IMR-90 (cell line): Measurements from ENCODE around the gene GPR32. TPM values are rescaled to one million over a fixed set of nuclear protein-coding genes. Genes with fewer than 3 reads are reported as not detected.

Experiments
- ATAC-seq: fragments of 200-7000 bp; cut with Tn5 transposase; 2 replicates; pipeline ENCODE4 v1.9.1; 2020; ENCODE audit warnings: low read depth, mild to moderate bottlenecking, moderate library complexity
- BruUV-seq: library from RNA; stranded (reverse); fragments of 400-500 nt; replicated peaks from 2 replicates; lab custom pipeline; 2021; lab: Mats Ljungman, UMichigan
- CTCF ChIA-PET: fragments of 300-600 bp; formaldehyde crosslinking; extraction: SDS; loops from one replicate; lab custom pipeline; 2021; ENCODE audit warnings: antibody characterized with exemption; lab: Yijun Ruan, JAX
- POLR2A ChIA-PET: fragments of 300-600 bp; sonication (Branson Sonifier 250); formaldehyde crosslinking; loops from one replicate; lab custom pipeline; 2022; ENCODE audit warnings: antibody characterized with exemption; ENCODE audit not compliant: unreplicated experiment; lab: Charles Lee
- DNase-seq: peaks from one replicate; pipeline ENCODE4 v3.0.0; 2013
- H2AFZ ChIP-seq: replicated peaks from 2 replicates; pipeline ENCODE3; 2013; ENCODE audit warnings: low read length, mild to moderate bottlenecking; ENCODE audit not compliant: poor library complexity
- H2AK5ac ChIP-seq: 2 replicates; pipeline ENCODE4 v1.6.1; 2013; ENCODE audit warnings: low read depth, low read length, inconsistent platforms
- H2AK9ac ChIP-seq: replicated peaks from 2 replicates; pipeline ENCODE3; 2013; ENCODE audit warnings: mild to moderate bottlenecking, low read depth, low read length, moderate library complexity; ENCODE audit not compliant: poor library complexity
- H2BK120ac ChIP-seq: 2 replicates; pipeline ENCODE4 v1.6.1; 2013; ENCODE audit warnings: low read depth, low read length, inconsistent platforms
- H2BK15ac ChIP-seq: 3 replicates; pipeline ENCODE4 v1.6.1; 2013; ENCODE audit warnings: low read depth, low read length, inconsistent platforms
- H2BK20ac ChIP-seq: 2 replicates; pipeline ENCODE4 v1.6.1; 2013; ENCODE audit warnings: low read depth, mild to moderate bottlenecking, inconsistent platforms, low read length, moderate library complexity
- H2BK5ac ChIP-seq: 2 replicates; pipeline ENCODE4 v1.6.1; 2013; ENCODE audit warnings: mild to moderate bottlenecking, low read depth, low read length, inconsistent platforms; ENCODE audit not compliant: poor library complexity, severe bottlenecking
- H3K14ac ChIP-seq: replicated peaks from 2 replicates; pipeline ENCODE4 v1.6.1; 2013; ENCODE audit warnings: low read depth, low read length, inconsistent platforms
- H3K18ac ChIP-seq: 2 replicates; pipeline ENCODE4 v1.6.1; 2013; ENCODE audit warnings: low read depth, low read length, control low read depth
- H3K23ac ChIP-seq: 2 replicates; pipeline ENCODE4 v1.6.1; 2013; ENCODE audit warnings: low read depth, low read length, inconsistent platforms
- H3K27ac ChIP-seq: 2 replicates; pipeline ENCODE4 v1.5.1; 2013; ENCODE audit warnings: mild to moderate bottlenecking, control low read depth, low read length; ENCODE audit not compliant: insufficient read depth
- H3K27me3 ChIP-seq: 2 replicates; pipeline ENCODE4 v1.6.1; 2013; ENCODE audit warnings: low read length; ENCODE audit not compliant: control insufficient read depth, insufficient read depth
- H3K36me3 ChIP-seq: 2 replicates; pipeline ENCODE4 v1.6.1; 2013; ENCODE audit warnings: low read length, mixed read lengths; ENCODE audit not compliant: control insufficient read depth, insufficient read depth
- H3K4ac ChIP-seq: 2 replicates; pipeline ENCODE4 v1.6.1; 2013; ENCODE audit warnings: low read depth, low read length, inconsistent platforms
- H3K4me1 ChIP-seq: 2 replicates; pipeline ENCODE4 v1.6.1; 2013; ENCODE audit warnings: low read length, mixed read lengths; ENCODE audit not compliant: control insufficient read depth, insufficient read depth
- H3K4me2 ChIP-seq: 2 replicates; pipeline ENCODE4 v1.6.1; 2013; ENCODE audit warnings: low read depth, mild to moderate bottlenecking, control low read depth, low read length, moderate library complexity
- H3K4me3 ChIP-seq: 2 replicates; pipeline ENCODE4 v1.5.1; 2013; ENCODE audit warnings: low read depth, mild to moderate bottlenecking, control low read depth, low read length, moderate library complexity; ENCODE audit not compliant: insufficient read depth
- H3K56ac ChIP-seq: 2 replicates; pipeline ENCODE4 v1.6.1; 2013; ENCODE audit warnings: low read length, inconsistent platforms; ENCODE audit not compliant: insufficient read depth; ENCODE audit errors: extremely low read depth
- H3K79me1 ChIP-seq, 2 experiments: 2 replicates each; pipeline ENCODE4 v1.6.1; 2013; ENCODE audit warnings: low read length in 2 of 2, inconsistent platforms in 1 of 2, low read depth in 1 of 2
- H3K9ac ChIP-seq: 2 replicates; pipeline ENCODE4 v1.6.1; 2013; ENCODE audit warnings: low read depth, low read length, control low read depth
- H3K9me1 ChIP-seq: 2 replicates; pipeline ENCODE4 v1.6.1; 2013; ENCODE audit warnings: low read length, inconsistent platforms; ENCODE audit not compliant: insufficient read depth
- H3K9me3 ChIP-seq: 2 replicates; pipeline ENCODE4 v1.6.1; 2013; ENCODE audit warnings: low read length; ENCODE audit not compliant: control insufficient read depth, insufficient read depth
- H4K20me1 ChIP-seq: 2 replicates; pipeline ENCODE4 v1.6.1; 2013; ENCODE audit warnings: low read length, inconsistent platforms; ENCODE audit not compliant: insufficient read depth
- H4K5ac ChIP-seq: 2 replicates; pipeline ENCODE4 v1.6.1; 2013; ENCODE audit warnings: mild to moderate bottlenecking, low read depth, low read length, control low read depth
- H4K8ac ChIP-seq, 2 experiments: 2 replicates each; pipeline ENCODE4 v1.6.1; 2013; ENCODE audit warnings: low read depth in 2 of 2, low read length in 2 of 2, control low read depth in 1 of 2, inconsistent platforms in 1 of 2
- H4K91ac ChIP-seq: 2 replicates; pipeline ENCODE4 v1.6.1; 2013; ENCODE audit warnings: low read depth, low read length, inconsistent platforms; ENCODE audit not compliant: insufficient read depth
- CHD1 ChIP-seq: IDR thresholded peaks from 2 replicates; pipeline ENCODE4 v1.6.1; 2012; ENCODE audit warnings: low read depth, low read length, improper control_type of control experiment
- CTCF ChIP-seq: conservative IDR thresholded peaks from 2 replicates; pipeline ENCODE4 v1.5.1; 2012; ENCODE audit warnings: mild to moderate bottlenecking, low read depth, low read length, improper control_type of control experiment
- MAZ ChIP-seq: IDR thresholded peaks from 2 replicates; pipeline ENCODE4 v1.6.1; 2012; ENCODE audit warnings: low read depth, mild to moderate bottlenecking, low read length, improper control_type of control experiment, moderate library complexity, borderline replicate concordance
- NFE2L2 ChIP-seq: fragments of 150-350 bp; IDR thresholded peaks from 2 replicates; pipeline ENCODE4 v1.6.1; 2016; ENCODE audit warnings: low read depth, mild to moderate bottlenecking, low read length
- POLR2A ChIP-seq: IDR thresholded peaks from 2 replicates; pipeline ENCODE4 v1.6.1; 2012; ENCODE audit warnings: mild to moderate bottlenecking, low read depth, low read length
- RAD21 ChIP-seq: IDR thresholded peaks from 2 replicates; pipeline ENCODE4 v1.6.1; 2012; ENCODE audit warnings: low read length, improper control_type of control experiment
- WGBS, 2 experiments: methylation state at CpG; one replicate each; pipeline versions ENCODE4 v1.1.5 to v1.1.7; 2013; ENCODE audit warnings: missing lambda C conversion rate in 2 of 2; ENCODE audit not compliant: insufficient read length in 1 of 2; ENCODE audit errors: extremely low coverage in 2 of 2; 5-methylcytosine and 5-hydroxymethylcytosine counted together
- dilution Hi-C: fragments of 300-500 bp; cut with HindIII; formaldehyde crosslinking; loops from one replicate; pipeline ENCODE4 v1.14.3; 2018; ENCODE audit warnings: low sequenced_read_pairs; ENCODE audit not compliant: unreplicated experiment
- in situ Hi-C: fragments of 300-500 bp; cut with MboI; formaldehyde crosslinking; loops from 3 replicates; pipeline ENCODE4 v1.14.3; 2019; ENCODE audit warnings: low sequenced_read_pairs, inconsistent platforms, mixed read lengths
- intact Hi-C: fragments of 100-400 bp; cut with micrococcal nuclease; formaldehyde crosslinking; loops from 2 replicates; pipeline ENCODE4 v1.10.0; 2022
- polyA plus RNA-seq, 3 experiments: library from polyadenylated mRNA; depleted of rRNA; stranded (reverse); fragments of >200 nt; gene quantifications; 2 replicates each; pipeline ENCODE4 v1.2.3, GENCODE V29; 2012; ENCODE audit warnings: low replicate concordance in 1 of 3
- total RNA-seq: library from RNA; depleted of rRNA; stranded (reverse); fragments of >200 nt; gene quantifications from 2 replicates; pipeline ENCODE4 v1.2.3, GENCODE V29; 2012

The GPR32 gene
- total and polyA plus RNA-seq, 2 of the 4 experiments (the other 2 are of a cell fraction) = not detected

- no peak for TF ChIP-seq RAD21
Measured at GRCh38 chr19:50739132-50739913, 30.9 kb upstream of the GPR32 start (continued).

GRCh38 chr19:50739914-50740426 lies 30.3 kb upstream of the GPR32 start:
- ChIA-PET POLR2A (no interaction called here), CTCF (interaction anchor here (1.4 kb wide), 1 partner anchor 15 kb away, joined by 3 read pairs; no protein-coding TSS in a partner anchor)
- no peak overlapping the region for H4K8ac ChIP-seq
- TF ChIP-seq CTCF (no peak), NFE2L2 (no peak), POLR2A (no peak), MAZ (no peak), CHD1 (no peak)
- no peak overlapping the region for H2BK15ac ChIP-seq
- intact Hi-C loops (no loop called here), in situ Hi-C loops (no loop called here), dilution Hi-C loops (no loop called here)
- H4K20me1 ChIP-seq = no peaks in the 10 kb centered on the region
- no peak overlapping the region for H2AK5ac ChIP-seq
- no peak overlapping the region for H3K4me3 ChIP-seq
- H2BK120ac ChIP-seq = no peak overlapping the region
- WGBS, 2 experiments = no CpG with 5 or more reads among the region's 11 CpGs
- H2BK5ac ChIP-seq = no peak overlapping the region
- no peak for DNase-seq
- ATAC-seq = no peak
- no TSS peak for BruUV-seq
- no peak overlapping the region for H4K5ac ChIP-seq
- H3K9me3 ChIP-seq = no peaks in the 10 kb centered on the region
- no peak overlapping the region for H3K4me2 ChIP-seq
- H3K9me1 ChIP-seq = no peaks in the 10 kb centered on the region
- no peaks in the 10 kb centered on the region for H3K36me3 ChIP-seq
- no peak overlapping the region for H3K23ac ChIP-seq
- H2AFZ ChIP-seq = no peak overlapping the region
- H3K27me3 ChIP-seq = peaks cover 20% of the 10 kb centered on the region
- no peaks in the 10 kb centered on the region for H3K79me1 ChIP-seq
- no peak overlapping the region for H4K91ac ChIP-seq
- no peak overlapping the region for H3K18ac ChIP-seq
- no peak overlapping the region for H3K56ac ChIP-seq
- no peak overlapping the region for H3K9ac ChIP-seq
- no peak overlapping the region for H2AK9ac ChIP-seq
- no peak overlapping the region for H3K14ac ChIP-seq
- no peak overlapping the region for H3K27ac ChIP-seq
- no peak overlapping the region for H3K4ac ChIP-seq
- no peaks in the 10 kb centered on the region for H3K4me1 ChIP-seq
- H2BK20ac ChIP-seq = no peak overlapping the region
